ENCODE measurements around the gene OR2J2. TPM values are rescaled to one million over a fixed set of nuclear protein-coding genes. Genes with fewer than 3 reads are reported as not detected.

Gene OR2J2
- total and polyA plus RNA-seq, 10 of the 15 experiments (the other 5 are each of a cell fraction or from before 2014, with no cell fraction given): not detected

Other genes with a start within 250 kb of the OR2J2 start
Only the 7 nearest of the 11 such genes appear.
- not detected in 2 replicates for gene ZNF311, start 165.6 kb upstream of the OR2J2 start, total RNA-seq (2014; rRNA removed)
- not detected in 2 replicates for gene ZNF311, start 165.6 kb upstream of the OR2J2 start, total RNA-seq (2014; rRNA removed; fragmentation: Illumina TruSeq; extraction: Trizol)
- not detected in 2 replicates for gene ZNF311, start 165.6 kb upstream of the OR2J2 start, total RNA-seq (2021)
- 0.03 and 0.07 TPM in 2 replicates for gene ZNF311, start 165.6 kb upstream of the OR2J2 start, polyA plus RNA-seq (2011; rRNA removed)
- gene ZNF311, start 165.6 kb upstream of the OR2J2 start, polyA plus RNA-seq (2014; fragmentation: Illumina TruSeq; extraction: Trizol): not detected in 2 replicates
- gene ZNF311, start 165.6 kb upstream of the OR2J2 start, polyA plus RNA-seq (2014; fragmentation: Nextera tagmentation; extraction: Ambion mirVana): not detected
- gene ZNF311, start 165.6 kb upstream of the OR2J2 start, polyA plus RNA-seq (2014; rRNA removed): not detected in 2 replicates
- not detected for gene ZNF311, start 165.6 kb upstream of the OR2J2 start, polyA plus RNA-seq (2016; fragmentation: Nextera tagmentation; extraction: Ambion mirVana)
- not detected in 2 replicates for gene OR2W1, start 125.7 kb upstream of the OR2J2 start, total RNA-seq (2014; rRNA removed)
- not detected in 2 replicates for gene OR2W1, start 125.7 kb upstream of the OR2J2 start, total RNA-seq (2014; rRNA removed; fragmentation: Illumina TruSeq; extraction: Trizol)
- gene OR2W1, start 125.7 kb upstream of the OR2J2 start, total RNA-seq (2021): not detected in 2 replicates
- gene OR2W1, start 125.7 kb upstream of the OR2J2 start, polyA plus RNA-seq (2011; rRNA removed): not detected in 2 replicates
- gene OR2W1, start 125.7 kb upstream of the OR2J2 start, polyA plus RNA-seq (2014; fragmentation: Illumina TruSeq; extraction: Trizol): not detected in 2 replicates
- gene OR2W1, start 125.7 kb upstream of the OR2J2 start, polyA plus RNA-seq (2014; fragmentation: Nextera tagmentation; extraction: Ambion mirVana): not detected
- gene OR2W1, start 125.7 kb upstream of the OR2J2 start, polyA plus RNA-seq (2014; rRNA removed): not detected in 2 replicates
- gene OR2W1, start 125.7 kb upstream of the OR2J2 start, polyA plus RNA-seq (2016; fragmentation: Nextera tagmentation; extraction: Ambion mirVana): not detected
- not detected in 2 replicates for gene OR2B3, start 83.6 kb upstream of the OR2J2 start, total RNA-seq (2014; rRNA removed)
- not detected in 2 replicates for gene OR2B3, start 83.6 kb upstream of the OR2J2 start, total RNA-seq (2014; rRNA removed; fragmentation: Illumina TruSeq; extraction: Trizol)
- gene OR2B3, start 83.6 kb upstream of the OR2J2 start, total RNA-seq (2021): not detected in 2 replicates
- not detected in 2 replicates for gene OR2B3, start 83.6 kb upstream of the OR2J2 start, polyA plus RNA-seq (2011; rRNA removed)
- not detected in 2 replicates for gene OR2B3, start 83.6 kb upstream of the OR2J2 start, polyA plus RNA-seq (2014; fragmentation: Illumina TruSeq; extraction: Trizol)
- not detected for gene OR2B3, start 83.6 kb upstream of the OR2J2 start, polyA plus RNA-seq (2014; fragmentation: Nextera tagmentation; extraction: Ambion mirVana)
- not detected in 2 replicates for gene OR2B3, start 83.6 kb upstream of the OR2J2 start, polyA plus RNA-seq (2014; rRNA removed)
- gene OR2B3, start 83.6 kb upstream of the OR2J2 start, polyA plus RNA-seq (2016; fragmentation: Nextera tagmentation; extraction: Ambion mirVana): not detected
- gene OR2J1, start 71.4 kb upstream of the OR2J2 start, total RNA-seq (2014; rRNA removed): not detected in 2 replicates
- gene OR2J1, start 71.4 kb upstream of the OR2J2 start, total RNA-seq (2014; rRNA removed; fragmentation: Illumina TruSeq; extraction: Trizol): not detected in 2 replicates
- gene OR2J1, start 71.4 kb upstream of the OR2J2 start, total RNA-seq (2021): not detected in 2 replicates
- not detected in 2 replicates for gene OR2J1, start 71.4 kb upstream of the OR2J2 start, polyA plus RNA-seq (2011; rRNA removed)
- not detected in 2 replicates for gene OR2J1, start 71.4 kb upstream of the OR2J2 start, polyA plus RNA-seq (2014; fragmentation: Illumina TruSeq; extraction: Trizol)
- gene OR2J1, start 71.4 kb upstream of the OR2J2 start, polyA plus RNA-seq (2014; fragmentation: Nextera tagmentation; extraction: Ambion mirVana): not detected
- gene OR2J1, start 71.4 kb upstream of the OR2J2 start, polyA plus RNA-seq (2014; rRNA removed): not detected in 2 replicates
- gene OR2J1, start 71.4 kb upstream of the OR2J2 start, polyA plus RNA-seq (2016; fragmentation: Nextera tagmentation; extraction: Ambion mirVana): not detected
- not detected in 2 replicates for gene OR2J3, start 62.8 kb upstream of the OR2J2 start, total RNA-seq (2014; rRNA removed)
- gene OR2J3, start 62.8 kb upstream of the OR2J2 start, total RNA-seq (2014; rRNA removed; fragmentation: Illumina TruSeq; extraction: Trizol): not detected in 2 replicates
- not detected in 2 replicates for gene OR2J3, start 62.8 kb upstream of the OR2J2 start, total RNA-seq (2021)
- gene OR2J3, start 62.8 kb upstream of the OR2J2 start, polyA plus RNA-seq (2011; rRNA removed): not detected in 2 replicates
- gene OR2J3, start 62.8 kb upstream of the OR2J2 start, polyA plus RNA-seq (2014; fragmentation: Illumina TruSeq; extraction: Trizol): not detected in 2 replicates
- not detected for gene OR2J3, start 62.8 kb upstream of the OR2J2 start, polyA plus RNA-seq (2014; fragmentation: Nextera tagmentation; extraction: Ambion mirVana)
- not detected in 2 replicates for gene OR2J3, start 62.8 kb upstream of the OR2J2 start, polyA plus RNA-seq (2014; rRNA removed)
- not detected for gene OR2J3, start 62.8 kb upstream of the OR2J2 start, polyA plus RNA-seq (2016; fragmentation: Nextera tagmentation; extraction: Ambion mirVana)
- not detected in 2 replicates for gene OR14J1, start 130.8 kb downstream of the OR2J2 start, total RNA-seq (2014; rRNA removed)
- not detected in 2 replicates for gene OR14J1, start 130.8 kb downstream of the OR2J2 start, total RNA-seq (2014; rRNA removed; fragmentation: Illumina TruSeq; extraction: Trizol)
- not detected in 2 replicates for gene OR14J1, start 130.8 kb downstream of the OR2J2 start, total RNA-seq (2021)
- gene OR14J1, start 130.8 kb downstream of the OR2J2 start, polyA plus RNA-seq (2011; rRNA removed): not detected in 2 replicates
- gene OR14J1, start 130.8 kb downstream of the OR2J2 start, polyA plus RNA-seq (2014; fragmentation: Illumina TruSeq; extraction: Trizol): not detected in 2 replicates
- gene OR14J1, start 130.8 kb downstream of the OR2J2 start, polyA plus RNA-seq (2014; fragmentation: Nextera tagmentation; extraction: Ambion mirVana): not detected
- gene OR14J1, start 130.8 kb downstream of the OR2J2 start, polyA plus RNA-seq (2014; rRNA removed): not detected in 2 replicates
- not detected for gene OR14J1, start 130.8 kb downstream of the OR2J2 start, polyA plus RNA-seq (2016; fragmentation: Nextera tagmentation; extraction: Ambion mirVana)
- not detected in 2 replicates for gene OR5V1, start 198.0 kb downstream of the OR2J2 start, total RNA-seq (2014; rRNA removed)
- gene OR5V1, start 198.0 kb downstream of the OR2J2 start, total RNA-seq (2014; rRNA removed; fragmentation: Illumina TruSeq; extraction: Trizol): not detected in 2 replicates
- not detected in 2 replicates for gene OR5V1, start 198.0 kb downstream of the OR2J2 start, total RNA-seq (2021)
- not detected in 2 replicates for gene OR5V1, start 198.0 kb downstream of the OR2J2 start, polyA plus RNA-seq (2011; rRNA removed)
- not detected in 2 replicates for gene OR5V1, start 198.0 kb downstream of the OR2J2 start, polyA plus RNA-seq (2014; fragmentation: Illumina TruSeq; extraction: Trizol)
- not detected for gene OR5V1, start 198.0 kb downstream of the OR2J2 start, polyA plus RNA-seq (2014; fragmentation: Nextera tagmentation; extraction: Ambion mirVana)
- gene OR5V1, start 198.0 kb downstream of the OR2J2 start, polyA plus RNA-seq (2014; rRNA removed): not detected in 2 replicates
- gene OR5V1, start 198.0 kb downstream of the OR2J2 start, polyA plus RNA-seq (2016; fragmentation: Nextera tagmentation; extraction: Ambion mirVana): not detected